HG03045 (cell line): ENCODE results near the gene GLI2.

ENCODE experiments used
- ATAC-seq: cut with Tn5 transposase; IDR thresholded peaks from one replicate; pipeline ENCODE4 v1.9.1; 2021; ENCODE audit warnings: mild to moderate bottlenecking, moderate library complexity; ENCODE audit not compliant: unreplicated experiment

Gene GLI2

DNA sequence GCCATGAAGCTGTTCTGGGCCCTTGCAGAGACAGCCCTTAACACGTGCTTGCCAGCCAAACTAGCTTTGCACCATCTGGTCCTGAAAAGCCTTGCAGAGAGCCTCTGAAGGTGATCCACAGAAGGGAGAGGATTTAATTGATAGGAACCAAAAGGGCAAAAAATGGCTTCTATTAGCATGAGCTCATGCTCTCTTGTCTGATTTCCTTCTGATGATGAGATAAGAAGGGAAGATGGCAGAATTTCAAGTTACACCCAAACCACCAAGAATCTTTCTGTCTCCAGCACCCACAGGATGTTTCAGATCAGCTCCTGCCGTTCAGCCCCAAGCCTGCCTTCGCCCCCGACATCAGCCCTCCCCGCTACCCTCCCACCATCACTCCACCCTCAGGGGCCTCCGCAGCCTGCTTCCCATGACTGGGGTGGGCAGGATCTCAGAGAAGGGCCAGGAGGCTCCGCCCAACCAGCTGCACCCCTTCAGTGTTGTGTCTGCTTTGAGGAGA, 23.4 kb upstream of the GLI2 start:
- no peak for ATAC-seq

DNA sequence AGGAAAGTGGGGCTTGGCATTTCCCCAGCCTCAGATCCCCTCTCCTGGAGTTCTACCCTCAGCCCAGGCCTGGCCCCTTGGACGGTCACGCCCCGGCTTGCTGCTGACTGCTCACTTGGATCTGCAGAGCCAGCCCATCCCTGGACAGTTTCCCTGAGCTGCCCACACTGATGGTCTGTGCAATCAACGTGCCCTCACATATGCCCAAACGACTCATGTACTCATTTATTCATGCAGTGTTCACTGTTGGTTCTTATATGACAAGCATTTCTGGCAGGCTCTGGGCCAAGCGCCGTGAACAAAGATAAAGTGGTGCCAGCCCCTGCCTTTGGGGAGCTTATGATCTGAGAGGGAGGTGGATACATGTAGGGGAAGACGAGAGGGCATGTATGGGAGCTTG, 20.3 kb upstream of the GLI2 start:
- ATAC-seq: no peak

DNA sequence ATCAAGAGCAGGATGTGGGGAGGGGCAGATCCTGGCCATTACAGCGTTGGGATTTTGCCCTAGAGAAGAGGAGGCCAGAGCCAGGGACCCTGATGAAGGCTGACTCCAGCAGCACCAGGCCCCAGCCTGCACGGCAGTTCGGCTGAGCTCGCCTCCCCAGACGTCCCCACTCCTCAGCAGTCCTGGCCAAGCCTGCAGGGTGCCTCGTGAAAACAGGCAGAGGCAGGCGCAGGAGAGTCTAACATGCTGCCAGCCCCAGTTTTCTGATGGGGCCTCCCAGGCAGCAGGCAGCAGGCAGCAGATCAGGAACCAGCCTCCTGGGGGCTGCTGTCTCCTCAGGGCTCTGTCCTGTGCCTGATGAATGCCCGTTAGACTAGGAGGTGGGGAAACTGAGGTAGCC, 19.7 kb upstream of the GLI2 start:
- ATAC-seq: no peak

- ATAC-seq: no peak
These were observed 18.8 kb upstream of the GLI2 start for GRCh38 chr2:120716641-120717585.

GRCh38 chr2:120719491-120719890, 16.2 kb upstream of the GLI2 start:
- no peak for ATAC-seq

- no peak for ATAC-seq
These were observed 15.4 kb upstream of the GLI2 start for GRCh38 chr2:120720231-120720630.

DNA sequence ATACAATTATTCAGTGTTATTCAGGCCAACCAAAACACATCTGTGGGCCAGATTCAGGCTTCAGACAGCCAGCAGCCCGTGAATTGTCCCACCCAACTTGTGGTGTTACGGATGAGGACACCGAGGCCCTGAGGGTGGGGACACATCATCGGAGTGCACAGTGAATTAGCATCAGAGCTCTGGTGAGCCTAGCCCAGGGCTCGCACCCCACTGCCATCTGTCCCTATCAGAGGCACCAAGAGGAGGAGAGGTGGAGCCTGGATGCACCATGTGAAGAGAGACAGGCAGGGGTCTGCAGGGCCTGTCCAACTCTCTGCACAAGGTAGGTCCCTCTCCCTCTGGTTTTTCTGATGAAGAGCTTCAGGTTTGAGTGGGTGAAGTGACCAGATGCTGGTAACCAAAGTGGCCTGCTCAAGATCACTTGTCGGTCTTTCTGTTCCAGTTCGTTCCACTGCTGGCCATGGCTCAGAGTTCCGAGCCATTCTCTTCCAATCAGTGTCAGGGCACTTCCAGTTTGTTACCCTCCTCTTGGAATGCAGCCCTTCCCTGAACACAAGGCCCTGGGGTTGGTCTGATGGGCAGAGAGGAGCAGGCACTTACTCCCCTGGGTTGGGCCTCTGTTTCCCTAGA, 14.8 kb upstream of the GLI2 start:
- no peak for ATAC-seq

- no peak for ATAC-seq
These were observed 13.5 kb upstream of the GLI2 start for GRCh38 chr2:120722246-120722567.

- ATAC-seq: no peak
These were observed 12.9 kb upstream of the GLI2 start for GRCh38 chr2:120722568-120723421.

DNA sequence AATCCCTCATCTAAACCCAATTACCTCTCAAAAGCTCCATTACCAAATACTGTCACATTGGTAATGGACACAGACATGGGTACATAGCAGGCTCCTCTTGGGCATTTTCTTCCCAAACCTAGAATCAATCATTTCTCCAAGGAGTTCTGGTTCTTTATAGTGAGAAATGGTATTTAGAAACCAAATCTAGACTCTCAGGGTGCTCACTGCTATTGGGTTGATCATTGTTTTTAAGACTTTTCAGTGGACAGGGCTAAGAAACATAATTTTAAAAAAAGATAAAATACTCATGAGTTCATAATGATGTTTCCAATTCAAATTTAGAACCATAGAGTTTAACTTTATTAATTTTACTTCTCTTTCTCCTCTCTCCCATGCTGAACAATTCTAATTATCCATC, 9.4 kb upstream of the GLI2 start:
- ATAC-seq: no peak

DNA sequence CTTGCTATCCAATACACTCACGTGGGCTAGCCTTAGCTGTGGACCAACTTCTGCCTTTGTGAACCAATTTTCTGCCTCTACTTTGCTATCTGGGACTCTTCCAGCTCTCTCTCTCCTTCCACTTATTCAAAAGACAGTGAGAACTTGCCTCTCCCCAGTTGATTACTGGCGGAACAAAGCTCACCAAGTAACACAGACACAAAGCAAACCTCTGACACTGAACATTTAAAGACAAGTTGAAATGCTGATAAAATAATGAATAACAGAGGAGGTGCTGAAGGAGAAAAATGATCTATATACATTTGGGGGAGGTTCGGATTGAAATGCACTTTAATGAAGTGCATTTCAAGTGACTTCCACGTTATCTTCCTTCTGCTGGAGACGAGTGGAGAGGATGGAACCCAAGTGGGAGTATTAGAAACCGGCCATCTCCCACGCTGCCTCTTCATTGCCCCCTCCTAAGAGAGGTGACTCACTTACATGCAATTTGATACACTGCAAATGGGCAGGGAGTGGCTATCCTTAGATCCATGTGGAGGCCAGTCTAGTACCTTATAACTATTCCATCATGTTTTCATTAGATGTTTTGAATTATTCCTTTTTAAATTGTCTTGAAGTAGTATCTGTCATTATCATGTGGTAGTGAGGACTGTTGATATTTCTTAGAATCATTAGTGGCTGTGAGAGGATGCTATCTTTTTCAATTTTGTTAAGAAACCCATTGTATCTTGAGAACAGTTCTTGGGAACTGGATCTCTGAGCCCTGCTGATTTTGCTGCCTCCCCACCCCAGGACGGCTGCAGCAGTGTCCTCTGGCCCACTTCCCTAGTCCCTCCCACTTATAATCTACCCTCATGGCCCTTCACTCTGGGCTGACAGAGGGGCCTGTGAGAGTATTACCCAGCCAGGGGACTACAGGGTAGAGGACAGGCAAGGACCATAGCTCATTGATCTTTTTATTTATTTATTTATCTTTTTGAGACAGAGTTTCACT, 6.0 kb upstream of the GLI2 start:
- no peak for ATAC-seq

GRCh38 chr2:120731175-120731574, 4.5 kb upstream of the GLI2 start:
- ATAC-seq: no peak

- no peak for ATAC-seq
These were observed 3.0 kb upstream of the GLI2 start for GRCh38 chr2:120732506-120733237.

- ATAC-seq: no peak
These were observed 2.3 kb upstream of the GLI2 start for GRCh38 chr2:120733238-120733932.

- no peak for ATAC-seq
These were observed 577 bp upstream of the GLI2 start for GRCh38 chr2:120734930-120735651.

DNA sequence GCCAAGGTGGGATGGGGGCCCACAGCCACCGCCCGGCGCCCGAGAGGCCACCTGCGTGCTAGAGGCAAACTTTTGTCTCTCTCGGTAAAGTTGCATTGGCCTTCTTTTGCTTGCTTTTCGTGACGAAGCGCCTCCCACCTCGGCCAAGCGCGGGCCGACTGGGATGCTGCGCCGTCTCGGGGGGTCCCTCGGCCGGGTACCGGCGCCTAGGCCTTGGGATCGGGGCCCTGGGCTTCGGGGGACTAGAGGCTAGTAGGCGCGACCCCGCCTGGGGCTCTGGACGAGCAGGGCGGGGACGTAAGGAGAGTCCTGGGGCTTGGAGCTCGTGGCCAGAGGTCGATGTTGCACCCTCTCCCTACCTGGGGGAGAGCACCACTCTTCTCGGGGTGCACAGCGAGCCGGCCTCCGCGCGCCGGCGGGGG, 545 bp downstream of the GLI2 start:
- ATAC-seq: no peak

DNA sequence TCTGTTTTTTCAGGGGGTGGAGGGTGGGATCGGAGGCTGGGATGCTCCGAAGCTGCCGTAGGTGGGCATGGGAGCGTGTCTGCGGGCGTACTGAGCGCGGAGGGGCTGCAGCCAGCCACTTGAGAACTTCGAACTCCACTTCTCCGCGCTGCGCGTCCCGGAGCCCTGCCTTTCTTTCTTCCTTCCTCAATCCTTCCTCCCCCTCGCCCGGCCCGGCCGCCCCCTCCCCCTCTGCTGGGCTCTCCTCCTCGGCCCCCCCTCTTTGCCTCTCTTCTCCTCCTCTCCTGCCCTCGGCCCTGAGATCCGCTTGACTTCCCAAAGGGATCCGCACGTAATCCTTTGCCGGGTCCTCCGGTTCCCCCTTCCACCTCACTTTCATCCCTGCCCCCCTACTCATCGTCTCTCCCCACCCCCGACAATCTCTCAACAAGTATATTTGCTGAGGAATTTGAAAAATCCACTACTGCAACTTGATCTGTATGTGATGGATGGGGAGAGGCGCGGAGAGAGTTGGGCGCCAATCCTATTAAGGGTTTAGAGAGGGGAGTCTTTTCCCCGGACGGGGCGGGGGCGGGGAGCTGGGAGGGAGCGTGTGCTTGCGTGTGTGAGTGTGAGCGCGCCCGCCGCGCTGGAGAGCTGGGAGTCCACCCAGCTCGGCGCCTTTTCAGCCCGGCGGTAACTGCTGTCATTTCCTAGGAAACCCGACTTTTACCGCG, 1.1 kb downstream of the GLI2 start:
- ATAC-seq: no peak
